Fibroblast of lung (primary cell): Measurements from ENCODE around the gene GPR22.

ENCODE experiments used
- CTCF ChIP-seq, 2 donors: IDR thresholded peaks in 1 of 2; conservative IDR thresholded peaks in 1 of 2; 1 replicate in 1 of 2; 2 replicates in 1 of 2; pipeline ENCODE4 v1.5.1; 2011 to 2012; ENCODE audit warnings: low read length in 2 of 2, control low read depth in 1 of 2, inconsistent platforms in 1 of 2, low read depth in 1 of 2, mild to moderate bottlenecking in 1 of 2
- EZH2 ChIP-seq: IDR thresholded peaks from 2 replicates; pipeline ENCODE4 v1.5.1; 2012; ENCODE audit warnings: low read length, control low read depth, mild to moderate bottlenecking; ENCODE audit errors: missing control alignments

- TF ChIP-seq CTCF (conservative IDR thresholded peaks at IDR 0.05 in 1 of 2, IDR thresholded peaks at IDR 0.05 in 1 of 2; ENCODE audit: low read depth in 1 of 2, low read length in 2 of 2) (no peak), EZH2 (no peak)
Observed at GRCh38 chr7:107446988-107447387, 22.9 kb upstream of the GPR22 start.
